Ishikawa (cell line): Measurements from ENCODE around the gene GRM1.

ENCODE experiments used
- CREB1 ChIP-seq: IDR thresholded peaks from 2 replicates; pipeline ENCODE4 v1.6.1; 2012; ENCODE audit warnings: low read depth
- MAX ChIP-seq: IDR thresholded peaks from 2 replicates; pipeline ENCODE4 v1.6.1; 2012
- TAF1 ChIP-seq: IDR thresholded peaks from 2 replicates; pipeline ENCODE4 v1.6.1; 2012; ENCODE audit warnings: low read depth, mild to moderate bottlenecking
- USF1 ChIP-seq: IDR thresholded peaks from 2 replicates; pipeline ENCODE4 v1.6.1; 2012
- YY1 ChIP-seq: IDR thresholded peaks from 2 replicates; pipeline ENCODE4 v1.6.1; 2012; ENCODE audit warnings: low read depth
- ZBTB7A ChIP-seq: IDR thresholded peaks from 2 replicates; pipeline ENCODE4 v1.6.1; 2012; ENCODE audit warnings: low read depth

GRCh38 chr6:146484411-146484810, 455.5 kb downstream of the GRM1 start:
- no peak for TF ChIP-seq USF1
- no peak for TF ChIP-seq MAX
- no peak for TF ChIP-seq CREB1
- TF ChIP-seq TAF1, result no peak
- no peak for TF ChIP-seq YY1
- TF ChIP-seq ZBTB7A, result no peak
